Adrenal gland (tissue), 12 donors: ENCODE results near the gene CX3CR1. TPM values are rescaled to one million over a fixed set of nuclear protein-coding genes. Genes with fewer than 3 reads are reported as not detected.

Experiments
- DNase-seq, 7 donors: peaks; one replicate each; pipeline ENCODE4 v3.0.0-alpha.2; 2019 to 2020
- H3K27ac ChIP-seq, 5 donors: fragments of 200-600 bp; sonication (generic) in 4 of 5; 1 replicate in 3 of 5; 2 replicates in 2 of 5; pipeline versions ENCODE4 v1.5.1 to v1.8.0; 2016 to 2020; ENCODE audit warnings: mild to moderate bottlenecking in 1 of 5
- H3K27me3 ChIP-seq: fragments of 200-600 bp; 2 replicates; pipeline ENCODE4 v1.8.0; 2021
- H3K36me3 ChIP-seq, 2 donors: fragments of 200-600 bp; replicated peaks in 1 of 2; 1 replicate in 1 of 2; 2 replicates in 1 of 2; pipeline versions ENCODE4 v1.5.1 to v1.8.0; 2018 to 2022
- H3K4me1 ChIP-seq, 2 donors: fragments of 200-600 bp; replicated peaks in 1 of 2; 1 replicate in 1 of 2; 2 replicates in 1 of 2; pipeline versions ENCODE4 v1.5.1 to v1.8.0; 2018 to 2021
- H3K4me3 ChIP-seq, 4 donors: fragments of 200-600 bp; sonication (generic) in 3 of 4; one replicate each; pipeline ENCODE4 v1.5.1; 2016 to 2018
- H3K9me3 ChIP-seq, 3 donors: fragments of 200-600 bp; sonication (generic) in 1 of 3; replicated peaks in 1 of 3; 1 replicate in 2 of 3; 2 replicates in 1 of 3; pipeline versions ENCODE4 v1.5.1 to v1.8.0; 2016 to 2021
- CTCF ChIP-seq, 6 experiments: fragments of 450-650 bp in 4 of 6; fragments of 200-600 bp in 2 of 6; sonication (generic) in 1 of 6; IDR thresholded peaks; 1 replicate in 5 of 6; 2 replicates in 1 of 6; pipeline versions ENCODE4 v1.5.1 to v1.8.0; 2016 to 2021; ENCODE audit warnings: antibody characterized with exemption in 6 of 6, mild to moderate bottlenecking in 2 of 6, moderate library complexity in 1 of 6
- POLR2A ChIP-seq, 2 donors: fragments of 450-650 bp; IDR thresholded peaks; one replicate each; pipeline ENCODE4 v1.6.1; 2017; ENCODE audit warnings: antibody characterized with exemption in 2 of 2, mild to moderate bottlenecking in 2 of 2, moderate library complexity in 1 of 2
- WGBS, 4 donors: extraction: QIAGEN DNeasy Blood & Tissue Kit in 2 of 4; methylation state at CpG; one replicate each; pipeline versions ENCODE4 v1.1.5 to v1.1.7; 2013 to 2017; 5-methylcytosine and 5-hydroxymethylcytosine counted together
- intact Hi-C, 2 donors: fragments of 100-400 bp; cut with DNase I; formaldehyde crosslinking; loops; one replicate each; pipeline versions ENCODE4 v1.14.1 to v1.15.0; 2022 to 2023
- polyA plus RNA-seq, 3 donors: library from polyadenylated mRNA; stranded (reverse); fragments of 200-250 nt in 2 of 3; fragments of 350-450 nt in 1 of 3; fragmentation: Illumina TruSeq in 1 of 3; extraction: RNeasy Lipid Tissue Mini Kit (QIAGEN cat#74804) in 1 of 3; gene quantifications; one replicate each; pipeline ENCODE4 v1.2.3, GENCODE V29; 2013 to 2014
- total RNA-seq, 9 donors: library from RNA; depleted of rRNA in 4 of 9; stranded (reverse); fragments of >200 nt in 4 of 9; fragments of 120-200 nt in 1 of 9; fragmentation: NEBNext Ultra II Directional in 1 of 9; extraction: Animal tissue kit (Norgen Biotek cat#: 25700) in 1 of 9; gene quantifications; one replicate each; pipeline versions ENCODE4 v1.1.0 to v1.2.4, GENCODE V29; 2013 to 2023
- donor health status: healthy with polysubstance abuse.
- donor health status: Bipolar disorder and iron deficiency.
- donor health status: DM: yes; HTN: yes; CAD: no.
- donor health status: DM: no; HTN: no; CAD: no.
- donor health status: DM: no; HTN: no; CAD: no.
- donor health status: DM: yes; HTN: yes; CAD: no.

CX3CR1 gene
- total and polyA plus RNA-seq, 12 donors, result 0.16 to 3.1 (median 1.4) TPM; not detected in 1

GRCh38 chr3:39251576-39251975 lies 28.3 kb downstream of the CX3CR1 start:
- H3K9me3 ChIP-seq, result no peaks in the 10 kb centered on the region
- intact Hi-C loops, result no loop called here
- no peak overlapping the region for H3K27ac ChIP-seq
- H3K27me3 ChIP-seq, result no peaks in the 10 kb centered on the region
- WGBS, 4 donors, result 85 to 94% (median 88%) methylated on average over 5 of the region's 5 CpGs
- DNase-seq, result no peak
- H3K36me3 ChIP-seq, result no peaks in the 10 kb centered on the region
- TF ChIP-seq POLR2A (IDR thresholded peaks at IDR 0.05), result no peak
- no peak for TF ChIP-seq CTCF (IDR thresholded peaks at IDR 0.05)
- H3K4me1 ChIP-seq, result peaks cover 0 to 17% of the 10 kb centered on the region in 2 donors
- H3K4me3 ChIP-seq, result no peak overlapping the region

- H3K4me3 ChIP-seq, result no peak overlapping the region
- peaks cover 0 to 17% of the 10 kb centered on the region in 2 donors for H3K4me1 ChIP-seq
- no peaks in the 10 kb centered on the region for H3K9me3 ChIP-seq
- no peaks in the 10 kb centered on the region for H3K27me3 ChIP-seq
- H3K36me3 ChIP-seq, result no peaks in the 10 kb centered on the region
- intact Hi-C loops, result no loop called here
- WGBS, 4 donors, result 19 to 38% (median 34%) methylated on average over 1 to 4 of the region's 4 CpGs
- DNase-seq, result no peak
- no peak for TF ChIP-seq POLR2A (IDR thresholded peaks at IDR 0.05)
- TF ChIP-seq CTCF (IDR thresholded peaks at IDR 0.05), result no peak
- peak overlapping the region in 1 of 5 donors; percentile 44 for H3K27ac ChIP-seq
Observed at GRCh38 chr3:39250116-39250747, 29.6 kb downstream of the CX3CR1 start.

- intact Hi-C loops, result no loop called here
- 58 to 69% (median 60%) methylated on average over 6 of the region's 6 CpGs for WGBS, 4 donors
- TF ChIP-seq CTCF (IDR thresholded peaks at IDR 0.05) (no peak), POLR2A (IDR thresholded peaks at IDR 0.05) (no peak)
- Histone ChIP-seq H3K4me3 (no peak overlapping the region), H3K9me3 (no peaks in the 10 kb centered on the region), H3K27ac (no peak overlapping the region), H3K27me3 (no peaks in the 10 kb centered on the region), H3K36me3 (no peaks in the 10 kb centered on the region), H3K4me1 (peaks cover 0 to 14% of the 10 kb centered on the region in 2 donors)
- no peak for DNase-seq
Observed at GRCh38 chr3:39249453-39250115, 30.3 kb downstream of the CX3CR1 start.

- TF ChIP-seq CTCF (IDR thresholded peaks at IDR 0.05) (no peak), POLR2A (IDR thresholded peaks at IDR 0.05) (no peak)
- no peaks in the 10 kb centered on the region for H3K36me3 ChIP-seq
- no peak for DNase-seq
- no peak overlapping the region for H3K27ac ChIP-seq
- no peaks in the 10 kb centered on the region for H3K27me3 ChIP-seq
- H3K9me3 ChIP-seq, result no peaks in the 10 kb centered on the region
- H3K4me3 ChIP-seq, result no peak overlapping the region
- H3K4me1 ChIP-seq, result no peaks in the 10 kb centered on the region
- intact Hi-C loops, result no loop called here
Observed at GRCh38 chr3:39241561-39241960, 38.3 kb downstream of the CX3CR1 start.
